GM06990 (cell line): ENCODE results near the gene CLSTN2.
A peak's percentile ranks its signal among the peaks of the same experiment; 100 is the strongest.

Experiments
- DNase-seq: peaks from one replicate; pipeline ENCODE4 v3.0.0-alpha.2; 2011; ENCODE audit not compliant: insufficient read length; ENCODE audit errors: extremely low read depth
- H3K27me3 ChIP-seq: replicated peaks from 2 replicates; pipeline ENCODE4 v1.6.0; 2011; ENCODE audit warnings: low read length; ENCODE audit not compliant: control insufficient read depth, insufficient read depth
- H3K36me3 ChIP-seq: 2 replicates; pipeline ENCODE4 v1.5.1; 2011; ENCODE audit warnings: low read length; ENCODE audit not compliant: control insufficient read depth, insufficient read depth
- H3K4me3 ChIP-seq: replicated peaks from 2 replicates; pipeline ENCODE4 v1.5.1; 2011; ENCODE audit warnings: low read depth, mild to moderate bottlenecking, control low read depth, low read length
- CTCF ChIP-seq: IDR thresholded peaks from 2 replicates; pipeline ENCODE4 v1.5.1; 2011; ENCODE audit warnings: low read length, control low read depth, mild to moderate bottlenecking, inconsistent platforms; ENCODE audit not compliant: insufficient read depth, poor library complexity, severe bottlenecking

The CLSTN2 gene

GRCh38 chr3:140165781-140166180 is 230.8 kb downstream of the CLSTN2 start:
- Histone ChIP-seq H3K36me3 (no peaks in the 10 kb centered on the region), H3K27me3 (no peaks in the 10 kb centered on the region), H3K4me3 (no peak overlapping the region)
- TF ChIP-seq CTCF = no peak
- no peak for DNase-seq

GRCh38 chr3:140166861-140167599 is 232.0 kb downstream of the CLSTN2 start:
- no peak for DNase-seq
- Histone ChIP-seq H3K36me3 (no peaks in the 10 kb centered on the region), H3K27me3 (no peaks in the 10 kb centered on the region), H3K4me3 (no peak overlapping the region)
- no peak for TF ChIP-seq CTCF

GRCh38 chr3:140167600-140168281 is 232.8 kb downstream of the CLSTN2 start:
- no peaks in the 10 kb centered on the region for H3K27me3 ChIP-seq
- H3K36me3 ChIP-seq = no peaks in the 10 kb centered on the region
- no peak for DNase-seq
- no peak overlapping the region for H3K4me3 ChIP-seq
- no peak for TF ChIP-seq CTCF

GRCh38 chr3:140170612-140171011 is 235.6 kb downstream of the CLSTN2 start:
- DNase-seq = peak; percentile 67
- no peaks in the 10 kb centered on the region for H3K36me3 ChIP-seq
- H3K27me3 ChIP-seq = no peaks in the 10 kb centered on the region
- no peak for TF ChIP-seq CTCF
- H3K4me3 ChIP-seq = no peak overlapping the region

DNA sequence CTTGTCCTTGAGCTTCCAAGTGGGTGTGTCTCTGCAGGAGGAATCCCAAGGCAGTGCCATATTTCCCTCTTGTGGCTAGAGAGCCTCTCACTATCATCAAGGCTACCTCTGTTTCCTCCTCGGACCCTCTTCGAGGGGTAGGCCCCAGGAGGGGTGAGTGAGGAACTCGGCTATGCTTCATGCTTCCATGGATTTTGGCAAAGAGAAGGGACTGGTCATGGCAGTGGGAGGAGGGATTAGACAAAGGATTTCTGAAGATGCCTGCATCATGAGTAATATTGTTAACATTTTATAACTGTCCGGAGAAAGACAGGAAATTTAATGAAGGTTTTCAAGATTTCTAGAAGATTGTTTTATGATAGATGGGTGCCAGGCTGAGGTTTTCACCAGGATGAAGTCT is 241.5 kb downstream of the CLSTN2 start:
- no peak for DNase-seq
- H3K36me3 ChIP-seq = no peaks in the 10 kb centered on the region
- no peak overlapping the region for H3K4me3 ChIP-seq
- no peaks in the 10 kb centered on the region for H3K27me3 ChIP-seq
- no peak for TF ChIP-seq CTCF
